Measurements from ENCODE around the gene TBC1D2B.

- TF ChIP-seq CTCF (IDR thresholded peaks at IDR 0.05 in 4 of 5, conservative IDR thresholded peaks at IDR 0.05 in 1 of 5) (no peak), POLR2A (IDR thresholded peaks at IDR 0.05) (no peak)
Observed at GRCh38 chr15:77974416-77975331, 102.8 kb downstream of the TBC1D2B start.

Measured in gastrocnemius medialis (tissue), 4 donors.